ENCODE measurements around the gene GDF2. TPM values are rescaled to one million over a fixed set of nuclear protein-coding genes. Genes with fewer than 3 reads are reported as not detected.

The GDF2 gene
- total RNA-seq, 1 experiment from 2014 or later = not detected

DNA sequence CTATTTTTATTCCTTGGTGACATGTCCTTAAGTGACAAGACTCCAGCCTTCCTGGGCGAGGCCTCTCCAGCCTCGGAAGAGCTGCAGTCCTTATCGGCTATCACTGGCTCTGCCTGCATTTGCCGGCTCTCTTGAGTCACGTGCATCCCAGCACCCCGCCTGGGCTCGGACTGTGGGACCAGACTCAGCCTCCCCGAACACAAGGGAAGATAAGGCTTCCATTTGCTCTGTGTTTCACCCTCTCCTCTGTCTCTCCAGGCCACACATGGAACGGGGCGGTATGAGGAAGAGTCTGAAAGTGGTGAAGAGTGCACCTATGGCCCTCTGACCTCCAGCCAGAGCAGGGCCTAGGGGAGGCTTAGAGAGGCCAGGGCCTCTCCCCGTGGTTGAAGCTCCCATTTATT, 4.7 kb downstream of the GDF2 start:
- H2AFZ ChIP-seq (ENCODE audit: low read length) = no peak overlapping the region
- Mint-ChIP-seq H3K36me3 (ENCODE audit: insufficient read depth in 1 of 3, low read depth in 3 of 3) (no peaks in the 10 kb centered on the region), H3K27ac (no peak overlapping the region), H3K9me3 (peaks cover 0 to 2% of the 10 kb centered on the region in 2 experiments; a peak in 2 of 5 replicates), H3K4me3 (no peak overlapping the region), H3K27me3 (ENCODE audit: low read depth) (peaks cover 5% of the 10 kb centered on the region; the same call in 1 of the 2 replicates), H3K4me1 (no peaks in the 10 kb centered on the region; a peak in 1 of 4 replicates)
- no peaks in the 10 kb centered on the region for H3K23me2 ChIP-seq (ENCODE audit: insufficient read length, low read depth, low read length, poor library complexity, severe bottlenecking)
- no peak overlapping the region for H4K5ac ChIP-seq (ENCODE audit: insufficient read length, low read depth, low read length)
- no peak overlapping the region for H3T11ph ChIP-seq (ENCODE audit: low read length)
- H2AK5ac ChIP-seq (ENCODE audit: insufficient read length, low read length) = no peak overlapping the region
- no peak overlapping the region for H2BK12ac ChIP-seq (ENCODE audit: insufficient read length, low read depth, low read length)
- no peaks in the 10 kb centered on the region for H3K4me1 ChIP-seq (ENCODE audit: insufficient read depth, low read length)
- TF ChIP-seq, protein P1, sequence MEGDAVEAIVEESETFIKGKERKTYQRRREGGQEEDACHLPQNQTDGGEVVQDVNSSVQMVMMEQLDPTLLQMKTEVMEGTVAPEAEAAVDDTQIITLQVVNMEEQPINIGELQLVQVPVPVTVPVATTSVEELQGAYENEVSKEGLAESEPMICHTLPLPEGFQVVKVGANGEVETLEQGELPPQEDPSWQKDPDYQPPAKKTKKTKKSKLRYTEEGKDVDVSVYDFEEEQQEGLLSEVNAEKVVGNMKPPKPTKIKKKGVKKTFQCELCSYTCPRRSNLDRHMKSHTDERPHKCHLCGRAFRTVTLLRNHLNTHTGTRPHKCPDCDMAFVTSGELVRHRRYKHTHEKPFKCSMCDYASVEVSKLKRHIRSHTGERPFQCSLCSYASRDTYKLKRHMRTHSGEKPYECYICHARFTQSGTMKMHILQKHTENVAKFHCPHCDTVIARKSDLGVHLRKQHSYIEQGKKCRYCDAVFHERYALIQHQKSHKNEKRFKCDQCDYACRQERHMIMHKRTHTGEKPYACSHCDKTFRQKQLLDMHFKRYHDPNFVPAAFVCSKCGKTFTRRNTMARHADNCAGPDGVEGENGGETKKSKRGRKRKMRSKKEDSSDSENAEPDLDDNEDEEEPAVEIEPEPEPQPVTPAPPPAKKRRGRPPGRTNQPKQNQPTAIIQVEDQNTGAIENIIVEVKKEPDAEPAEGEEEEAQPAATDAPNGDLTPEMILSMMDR (conservative IDR thresholded peaks at IDR 0.05) = no peak
- no peaks in the 10 kb centered on the region for H3K9me3 ChIP-seq (ENCODE audit: control insufficient read depth, low read depth, low read length)
- no peak overlapping the region for H3K56ac ChIP-seq (ENCODE audit: insufficient read length, low read depth, low read length)
- H3K27ac ChIP-seq (ENCODE audit: insufficient read length, low read depth, low read length) = no peak overlapping the region
- H3K4me2 ChIP-seq (ENCODE audit: insufficient read depth, insufficient read length, low read length) = no peak overlapping the region
- H2BK20ac ChIP-seq (ENCODE audit: low read depth, low read length, poor library complexity, severe bottlenecking) = no peak overlapping the region
- no peak overlapping the region for H2BK5ac ChIP-seq (ENCODE audit: insufficient read length, low read length)
- H3K27me3 ChIP-seq (ENCODE audit: insufficient read depth, low read length) = no peaks in the 10 kb centered on the region
- no peaks in the 10 kb centered on the region for H3K79me1 ChIP-seq (ENCODE audit: insufficient read depth, low read depth, low read length, poor library complexity, severe bottlenecking)
- WGBS (ENCODE audit: extremely low coverage, insufficient read length, low lambda C conversion rate) = no CpG with 5 or more reads among the region's 11 CpGs
- no peak overlapping the region for H3K18ac ChIP-seq (ENCODE audit: insufficient read length, low read depth, low read length)
- no peaks in the 10 kb centered on the region for H3K79me2 ChIP-seq (ENCODE audit: insufficient read depth, low read length)
- H2BK15ac ChIP-seq (ENCODE audit: low read depth, low read length) = no peak overlapping the region
- DNase-seq = no peak
- no peak overlapping the region for H3K23ac ChIP-seq (ENCODE audit: insufficient read length, low read depth, low read length)
- no peak overlapping the region for H3K4ac ChIP-seq (ENCODE audit: low read depth, low read length)
- H4K8ac ChIP-seq (replicated peaks; ENCODE audit: insufficient read length, low read depth, low read length) = no peak overlapping the region
- H4K20me1 ChIP-seq (ENCODE audit: control insufficient read depth, insufficient read depth, insufficient read length) = no peaks in the 10 kb centered on the region
- H3K9ac ChIP-seq (ENCODE audit: extremely low read depth, insufficient read length, low read length) = no peak overlapping the region
- no peak overlapping the region for H4K91ac ChIP-seq (ENCODE audit: insufficient read length, low read depth, low read length)
- H2BK120ac ChIP-seq (ENCODE audit: low read depth, low read length, poor library complexity, severe bottlenecking) = no peak overlapping the region
- no peak overlapping the region for H3K14ac ChIP-seq (ENCODE audit: insufficient read depth, low read length)
